CMK (cell line): Measurements from ENCODE around the gene C1D.

ENCODE experiments used
- DNase-seq: peaks from one replicate; pipeline ENCODE4 v3.0.0-alpha.2; 2010; ENCODE audit warnings: low read depth

C1D gene

GRCh38 chr2:68062680-68063387 is at the start of gene C1D:
Gene C1D (minus strand): TSS chr2:68063004. CDS start chr2:68047310, 15,694 bp downstream.
- peak; percentile 68 for DNase-seq

GRCh38 chr2:68110102-68110501 is 47.3 kb upstream of the C1D start:
- DNase-seq: no peak

GRCh38 chr2:68108120-68108519 is 45.3 kb upstream of the C1D start:
- no peak for DNase-seq

GRCh38 chr2:68107475-68107874 is 44.7 kb upstream of the C1D start:
- DNase-seq: no peak

- no peak for DNase-seq
These were observed 41.5 kb upstream of the C1D start for GRCh38 chr2:68104111-68104835.

- DNase-seq: no peak
These were observed 40.9 kb upstream of the C1D start for GRCh38 chr2:68103709-68104055.

GRCh38 chr2:68103030-68103708 is 40.4 kb upstream of the C1D start:
- DNase-seq: no peak

- DNase-seq: no peak
These were observed 37.4 kb upstream of the C1D start for GRCh38 chr2:68100189-68100588.

- DNase-seq: no peak
These were observed 36.5 kb upstream of the C1D start for GRCh38 chr2:68099260-68099659.

GRCh38 chr2:68098291-68098797 is 35.5 kb upstream of the C1D start:
- no peak for DNase-seq

- DNase-seq: peak; percentile 29
These were observed 31.3 kb upstream of the C1D start for GRCh38 chr2:68094111-68094510.

- DNase-seq: no peak
These were observed 30.8 kb upstream of the C1D start for GRCh38 chr2:68093634-68094033.

GRCh38 chr2:68091439-68092034 is 28.7 kb upstream of the C1D start:
- DNase-seq: no peak

GRCh38 chr2:68089961-68090360 is 27.2 kb upstream of the C1D start:
- DNase-seq: no peak

GRCh38 chr2:68088940-68089339 is 26.1 kb upstream of the C1D start:
- DNase-seq: no peak

- DNase-seq: no peak
These were observed 23.4 kb upstream of the C1D start for GRCh38 chr2:68086166-68086565.

- DNase-seq: no peak
These were observed 20.5 kb upstream of the C1D start for GRCh38 chr2:68083346-68083745.

GRCh38 chr2:68074050-68074449 is 11.2 kb upstream of the C1D start:
- no peak for DNase-seq

- peak; percentile 49 for DNase-seq
These were observed 1.2 kb upstream of the C1D start for GRCh38 chr2:68063797-68064646.

- DNase-seq: no peak
These were observed 2.2 kb downstream of the C1D start for GRCh38 chr2:68060652-68061051.

- no peak for DNase-seq
These were observed 2.8 kb downstream of the C1D start for GRCh38 chr2:68059784-68060525.
